B cell (primary cell): ENCODE measurements around the gene FOXP4.

Source experiments
- EZH2 ChIP-seq: IDR thresholded peaks from 2 replicates; pipeline ENCODE4 v1.6.1; 2012; ENCODE audit warnings: borderline replicate concordance, low read depth, mild to moderate bottlenecking, moderate library complexity, low read length; ENCODE audit not compliant: insufficient read depth, poor library complexity, severe bottlenecking
- TF ChIP-seq, protein P1 (sequence below): fragments of 200-600 bp; IDR thresholded peaks from one replicate; pipeline ENCODE4 v1.8.0; 2022; ENCODE audit warnings: antibody characterized with exemption, mild to moderate bottlenecking

DNA sequence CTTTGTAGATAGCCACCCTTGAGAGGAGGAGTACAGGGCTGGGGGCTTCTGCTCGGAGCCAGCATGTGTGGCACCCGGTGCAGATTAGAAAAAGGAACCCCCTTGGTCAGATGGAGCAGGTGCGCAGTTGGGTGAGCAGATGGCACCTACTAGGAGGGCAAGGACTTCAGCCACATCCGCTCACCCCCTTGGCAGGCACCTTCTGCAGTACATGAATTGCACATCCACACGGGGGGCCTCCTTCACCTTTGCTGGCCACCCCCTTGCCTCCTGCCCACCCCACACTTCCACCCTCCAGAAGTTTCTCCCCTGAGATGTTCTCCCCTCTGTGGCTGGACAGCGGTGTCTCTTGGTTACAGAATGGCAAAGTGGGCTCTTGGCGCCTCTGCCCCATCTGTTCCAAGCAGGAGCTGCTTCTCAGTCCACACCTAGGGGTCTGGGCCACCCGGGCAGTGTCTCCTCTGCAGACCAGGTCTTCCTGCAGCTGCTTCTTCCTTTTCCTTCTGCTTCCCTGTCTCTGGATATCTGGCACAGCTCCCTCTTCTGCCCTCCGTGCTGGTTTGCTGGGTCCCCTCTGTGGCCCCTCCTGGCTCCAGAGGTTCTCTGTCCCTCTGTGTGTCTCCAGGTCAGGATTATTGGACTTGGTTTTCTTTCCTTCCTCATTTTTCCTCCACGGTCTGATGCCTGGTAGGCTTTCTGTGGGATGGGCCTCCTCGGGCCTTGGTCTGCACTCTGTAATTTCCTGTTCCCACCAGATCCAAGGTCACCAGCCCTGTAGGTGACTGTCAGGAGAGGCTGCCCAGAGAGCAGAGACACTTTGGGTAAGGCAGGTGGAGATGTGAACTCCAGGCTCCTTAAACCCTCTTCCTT, 96.1 kb downstream of the FOXP4 start:
- TF ChIP-seq, protein P1, sequence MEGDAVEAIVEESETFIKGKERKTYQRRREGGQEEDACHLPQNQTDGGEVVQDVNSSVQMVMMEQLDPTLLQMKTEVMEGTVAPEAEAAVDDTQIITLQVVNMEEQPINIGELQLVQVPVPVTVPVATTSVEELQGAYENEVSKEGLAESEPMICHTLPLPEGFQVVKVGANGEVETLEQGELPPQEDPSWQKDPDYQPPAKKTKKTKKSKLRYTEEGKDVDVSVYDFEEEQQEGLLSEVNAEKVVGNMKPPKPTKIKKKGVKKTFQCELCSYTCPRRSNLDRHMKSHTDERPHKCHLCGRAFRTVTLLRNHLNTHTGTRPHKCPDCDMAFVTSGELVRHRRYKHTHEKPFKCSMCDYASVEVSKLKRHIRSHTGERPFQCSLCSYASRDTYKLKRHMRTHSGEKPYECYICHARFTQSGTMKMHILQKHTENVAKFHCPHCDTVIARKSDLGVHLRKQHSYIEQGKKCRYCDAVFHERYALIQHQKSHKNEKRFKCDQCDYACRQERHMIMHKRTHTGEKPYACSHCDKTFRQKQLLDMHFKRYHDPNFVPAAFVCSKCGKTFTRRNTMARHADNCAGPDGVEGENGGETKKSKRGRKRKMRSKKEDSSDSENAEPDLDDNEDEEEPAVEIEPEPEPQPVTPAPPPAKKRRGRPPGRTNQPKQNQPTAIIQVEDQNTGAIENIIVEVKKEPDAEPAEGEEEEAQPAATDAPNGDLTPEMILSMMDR, result no peak
- TF ChIP-seq EZH2, result no peak
